Measurements from ENCODE around the gene KIF9.
"Not testable (repeated sequence)": the region's sequence is repeated elsewhere in the genome, so short reads cannot be mapped to it uniquely, and the experiment has no call there.

KIF9 gene

GRCh38 chr3:47247131-47248064 is 35.2 kb downstream of the KIF9 start:
- no peak for DNase-seq

DNA sequence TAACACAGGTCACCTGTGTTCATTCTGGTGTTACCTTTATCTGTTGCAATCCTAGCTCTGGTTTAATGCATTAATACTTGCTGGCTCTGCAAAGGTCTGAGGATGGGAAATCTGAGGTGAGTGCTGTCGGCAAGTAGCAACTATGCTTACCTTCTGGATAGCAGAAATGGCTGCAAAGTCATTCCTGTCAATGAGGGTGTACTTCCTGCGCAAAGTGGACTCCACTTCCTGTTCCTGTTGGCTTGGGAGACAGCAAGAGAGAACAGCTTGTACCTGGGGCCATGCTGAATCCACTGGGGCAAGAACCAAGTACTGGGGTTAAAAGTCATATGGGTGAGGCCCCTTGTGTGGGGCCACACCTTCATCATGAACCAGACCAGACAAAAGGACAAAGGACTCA is 37.3 kb downstream of the KIF9 start:
- no peak for DNase-seq

DNA sequence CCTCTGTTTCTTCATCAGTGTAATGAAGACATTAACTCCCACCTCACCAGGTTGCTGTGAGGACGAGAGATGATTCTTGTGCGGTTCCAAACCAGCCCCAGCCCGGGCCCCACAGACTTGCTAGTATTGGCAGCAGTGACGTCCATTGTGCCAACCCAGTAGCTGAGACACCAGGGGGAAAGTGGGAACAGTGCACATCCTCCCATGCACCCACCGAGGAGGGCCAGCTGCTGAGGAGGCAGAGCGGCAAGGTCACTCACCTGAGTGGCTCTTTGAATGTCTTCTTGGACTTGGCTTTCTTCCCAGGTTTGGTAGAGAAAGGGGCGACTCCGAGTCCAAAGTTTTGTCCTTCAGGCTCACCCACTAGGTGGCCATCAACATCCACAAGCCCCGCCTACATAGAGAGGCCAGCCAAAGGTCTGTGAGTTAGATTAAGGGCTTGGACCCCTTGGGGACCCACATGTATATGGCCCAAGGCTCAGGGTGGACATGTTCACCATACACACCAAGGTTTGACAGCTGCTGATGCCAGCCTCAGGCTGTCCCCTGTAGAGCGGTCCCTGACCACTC is 38.0 kb downstream of the KIF9 start:
- no peak for DNase-seq

- DNase-seq, result no peak
These were observed 39.0 kb downstream of the KIF9 start for GRCh38 chr3:47243419-47244147.

DNA sequence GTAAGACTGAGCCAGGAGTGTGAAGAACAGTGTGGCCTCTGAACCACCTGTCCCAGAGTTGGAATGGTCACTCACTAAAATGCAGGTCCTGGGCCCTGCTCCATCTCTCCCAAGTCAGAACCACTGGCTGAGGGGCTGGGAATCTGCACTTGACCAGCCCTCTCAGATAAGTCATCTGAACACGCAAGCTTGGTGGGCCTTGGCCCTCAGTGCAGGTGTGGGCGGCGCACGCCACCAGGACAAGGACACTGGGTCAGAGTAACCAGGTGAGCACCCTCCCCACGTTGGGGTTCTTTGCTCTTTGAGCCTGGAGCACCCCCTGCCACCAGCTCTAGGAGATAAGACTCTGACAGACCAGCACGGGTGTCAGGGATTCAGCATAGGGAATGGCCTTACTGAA is 42.7 kb downstream of the KIF9 start:
- no peak for DNase-seq

GRCh38 chr3:47238017-47238416 is 44.6 kb downstream of the KIF9 start:
- DNase-seq, result no peak

- DNase-seq, result no peak
These were observed 54.5 kb downstream of the KIF9 start for GRCh38 chr3:47228088-47228487.

DNA sequence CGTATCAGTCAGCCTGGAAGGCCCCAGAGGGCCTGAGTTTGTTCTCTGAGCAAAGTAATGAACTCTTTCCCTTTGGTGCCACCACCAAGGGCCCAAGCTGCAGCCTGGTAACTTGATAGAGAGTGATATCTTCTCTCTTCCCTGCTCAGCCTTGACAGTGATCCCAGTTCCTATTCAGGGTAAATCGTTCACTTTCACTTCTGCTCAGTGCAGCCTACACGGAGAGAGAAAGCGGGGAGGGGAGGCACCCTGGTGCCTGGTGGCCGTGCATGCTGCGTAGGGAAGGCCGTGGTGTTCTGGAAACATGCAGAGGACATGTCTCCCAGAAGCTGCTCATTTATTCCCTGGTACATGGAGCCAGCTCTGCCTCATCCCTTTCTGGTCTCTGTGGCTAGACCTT is 54.9 kb downstream of the KIF9 start:
- no peak for DNase-seq

GRCh38 chr3:47225310-47225906 is 57.2 kb downstream of the KIF9 start:
- DNase-seq, result no peak

DNA sequence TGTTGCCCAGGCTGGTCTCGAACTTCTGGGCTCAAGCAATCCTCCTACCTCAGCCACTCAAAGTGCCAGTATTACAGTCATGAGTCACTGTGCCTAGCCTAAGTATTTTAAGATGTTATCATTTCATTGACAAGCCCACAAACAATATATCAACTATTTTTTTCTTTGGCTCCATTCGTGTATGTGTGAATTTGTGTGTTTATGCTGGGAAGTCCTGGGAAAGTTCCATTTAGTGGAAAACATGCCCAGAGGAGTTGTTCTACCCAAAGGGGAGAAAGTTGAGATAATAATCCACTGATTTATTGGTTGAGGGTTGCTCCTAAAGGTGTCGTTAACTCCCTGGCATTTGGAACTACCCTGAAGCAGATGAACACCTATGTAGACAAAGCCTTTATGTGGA is 58.8 kb downstream of the KIF9 start:
- no peak for DNase-seq

DNA sequence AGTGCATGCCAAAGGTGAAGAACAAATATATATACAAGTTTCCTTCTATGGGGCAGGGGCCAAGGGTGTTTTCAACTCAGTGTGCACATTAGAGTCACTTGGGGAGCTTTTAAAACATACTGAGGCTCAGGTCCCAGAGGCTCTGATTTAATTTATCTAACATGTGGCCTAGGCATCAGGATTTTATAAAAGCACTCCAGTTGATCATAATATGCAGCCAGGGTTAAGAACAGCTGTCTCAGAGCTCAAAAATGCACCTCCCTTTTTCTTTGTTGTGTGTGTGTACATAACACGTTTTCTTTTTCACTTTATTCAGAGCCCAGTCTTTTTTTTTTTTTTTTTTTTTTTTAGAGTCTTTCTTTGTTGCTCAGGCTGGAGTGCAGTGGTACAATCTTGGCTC is 60.8 kb downstream of the KIF9 start:
- no peak for DNase-seq

GRCh38 chr3:47210863-47211405 is 71.7 kb downstream of the KIF9 start:
- DNase-seq, result no peak

DNA sequence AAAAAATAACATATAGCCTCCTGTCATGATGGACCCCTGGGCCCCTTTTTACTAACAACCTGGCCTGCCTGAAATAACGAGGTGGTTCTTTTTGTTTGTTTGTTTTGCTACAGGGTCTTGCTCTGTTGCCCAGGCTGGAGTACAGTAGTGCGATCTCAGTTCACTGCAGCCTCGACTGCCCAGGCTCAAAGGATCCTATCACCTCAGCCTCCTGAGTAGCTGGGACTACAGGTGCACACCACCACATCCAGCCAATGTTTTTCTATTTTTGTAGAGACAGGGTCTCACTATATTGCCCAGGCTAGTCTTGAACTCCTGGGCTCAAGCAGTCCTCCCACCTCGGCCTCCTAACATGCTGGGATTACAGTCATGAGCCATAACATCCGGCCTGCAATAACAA is 76.6 kb downstream of the KIF9 start:
- DNase-seq, result not testable (repeated sequence)

GRCh38 chr3:47204875-47205274 is 77.7 kb downstream of the KIF9 start:
- DNase-seq, result no peak

DNA sequence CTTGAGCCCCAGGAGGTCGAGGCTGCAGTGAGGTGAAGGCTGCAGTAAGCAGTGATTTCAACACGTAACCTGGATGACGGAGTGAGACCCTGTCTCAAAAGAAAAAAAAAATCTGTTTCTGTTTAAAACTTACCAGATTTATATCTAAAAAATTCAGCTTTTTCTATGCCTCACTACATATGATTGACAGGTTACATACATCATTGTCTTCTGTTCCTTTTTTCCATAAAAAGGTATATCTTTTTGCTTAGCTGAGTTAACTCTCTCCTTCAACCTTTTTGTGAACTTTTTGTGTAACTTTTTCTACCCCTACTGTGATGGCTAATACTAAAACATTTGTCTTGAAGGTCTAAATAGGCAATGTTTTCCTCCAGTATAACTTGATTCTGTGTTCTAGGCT is 80.1 kb downstream of the KIF9 start:
- no peak for DNase-seq

GRCh38 chr3:47197287-47197686 is 85.3 kb downstream of the KIF9 start:
- no peak for DNase-seq

DNA sequence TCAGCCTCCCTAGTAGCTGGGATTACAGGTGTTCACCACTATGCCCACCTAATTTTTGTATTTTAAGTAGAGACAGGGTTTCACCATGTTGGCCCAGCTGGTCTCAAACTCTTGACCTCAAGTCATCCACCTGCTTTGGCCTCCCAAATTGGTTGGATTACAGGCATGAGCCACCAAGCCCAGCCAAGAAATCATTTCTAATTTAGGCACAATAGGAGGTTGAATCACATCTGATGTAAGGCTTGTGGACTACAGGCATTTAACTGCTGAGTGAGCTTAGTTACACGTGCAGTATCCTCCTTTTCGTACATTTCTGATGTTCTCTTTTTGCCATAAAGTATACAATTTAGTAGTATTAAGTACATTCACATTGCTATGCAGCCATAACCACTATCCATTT is 87.6 kb downstream of the KIF9 start:
- DNase-seq, result no peak

DNA sequence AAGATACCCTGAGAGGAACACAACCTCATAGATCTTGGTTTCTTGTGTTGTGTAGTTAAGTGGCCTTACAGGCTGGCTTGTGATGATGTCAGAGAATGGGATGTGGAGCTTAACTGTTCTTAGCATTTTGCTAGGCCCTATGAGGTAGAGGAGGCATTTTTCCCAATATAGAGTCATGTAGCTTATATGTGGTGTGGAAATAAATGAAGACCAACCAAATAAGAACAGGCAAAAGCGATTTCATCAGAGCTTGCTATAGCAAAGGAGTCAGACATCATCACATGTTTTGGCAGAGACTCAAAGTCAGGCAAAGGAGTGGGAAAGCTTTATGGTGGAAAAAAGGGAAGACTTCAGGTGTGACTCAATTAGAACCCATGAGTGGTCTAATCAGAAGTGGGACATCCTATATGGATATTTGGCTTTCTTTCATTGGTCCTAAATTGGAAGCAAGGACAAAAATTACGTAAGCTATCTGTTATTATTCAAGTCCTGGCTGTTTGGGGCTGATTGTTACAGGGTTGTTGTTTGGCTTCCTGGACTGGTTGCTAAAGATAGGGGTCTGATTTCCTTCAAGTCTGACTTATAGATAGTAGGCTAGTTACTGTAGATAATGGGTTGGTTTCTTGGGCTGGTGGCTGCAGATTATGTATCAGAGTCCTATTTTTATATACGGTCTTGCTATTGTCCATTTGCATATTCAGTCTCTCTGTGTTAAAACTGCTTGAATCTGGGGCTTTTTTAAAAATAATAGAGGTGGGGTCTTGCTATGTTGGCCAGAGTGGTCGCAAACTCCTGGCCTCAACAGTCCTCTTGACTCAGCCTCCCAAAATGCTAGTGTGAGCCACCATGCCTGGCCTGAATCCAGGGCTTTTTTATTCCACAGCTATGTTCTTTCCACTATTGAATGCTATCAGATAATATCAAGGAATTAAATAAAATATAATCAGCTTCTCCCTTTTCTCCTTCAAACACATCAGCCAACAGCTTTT is 88.4 kb downstream of the KIF9 start:
- DNase-seq, result no peak

- no peak for DNase-seq
These were observed 96.3 kb downstream of the KIF9 start for GRCh38 chr3:47186285-47186684.

DNA sequence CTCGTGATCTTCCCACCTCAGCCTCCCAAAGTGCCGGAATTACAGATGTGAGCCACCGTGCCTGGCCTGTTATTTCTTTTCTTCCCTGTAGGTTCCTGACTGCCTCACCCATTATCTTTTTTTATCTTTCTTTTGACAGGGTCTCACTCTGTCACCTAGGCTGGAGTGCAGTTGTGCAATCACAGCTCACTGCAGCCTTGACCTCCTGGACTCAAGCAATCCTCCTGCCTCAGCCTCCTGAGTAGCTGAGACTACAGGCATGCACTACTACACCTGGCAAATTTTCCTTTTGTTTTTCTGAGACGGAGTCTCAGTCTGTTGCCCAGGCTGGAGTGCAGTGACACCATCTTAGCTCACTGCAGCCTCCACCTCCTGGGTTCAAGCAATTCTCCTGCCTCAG is 100.9 kb downstream of the KIF9 start:
- DNase-seq, result not testable (repeated sequence)

- not testable (repeated sequence) for DNase-seq
These were observed 102.6 kb downstream of the KIF9 start for GRCh38 chr3:47180011-47180410.

Measured in NCI-H526 treated with DMSO at 0.1 percent for 48 hours (cell line).